Anterior cingulate cortex (tissue), 58 donors: ENCODE measurements around the gene NTPCR.

Experiments
- DNase-seq, 58 donors: peaks; one replicate each; lab custom pipeline; 2025; lab: John Stamatoyannopoulos, UW

Gene NTPCR

DNA sequence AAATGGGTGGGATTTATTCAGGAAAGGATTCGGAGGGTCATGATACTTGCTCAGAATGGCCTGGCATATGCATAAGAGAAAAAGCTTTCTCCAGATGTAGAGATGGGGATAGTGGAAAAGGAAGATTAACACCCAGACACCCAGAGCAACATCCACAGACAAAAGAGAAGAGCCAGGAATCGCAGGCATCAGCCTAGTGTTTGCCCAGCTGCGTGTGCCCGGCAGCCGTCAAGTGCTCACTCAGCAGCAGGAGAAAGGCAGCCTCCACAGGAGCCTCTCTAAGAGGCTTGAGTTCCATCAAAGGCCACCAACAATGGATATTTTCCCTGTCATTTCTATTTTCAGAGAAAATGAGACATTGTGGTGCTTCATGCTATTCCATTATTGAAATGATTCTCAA lies 54.7 kb downstream of the NTPCR start:
- DNase-seq: no peak

DNA sequence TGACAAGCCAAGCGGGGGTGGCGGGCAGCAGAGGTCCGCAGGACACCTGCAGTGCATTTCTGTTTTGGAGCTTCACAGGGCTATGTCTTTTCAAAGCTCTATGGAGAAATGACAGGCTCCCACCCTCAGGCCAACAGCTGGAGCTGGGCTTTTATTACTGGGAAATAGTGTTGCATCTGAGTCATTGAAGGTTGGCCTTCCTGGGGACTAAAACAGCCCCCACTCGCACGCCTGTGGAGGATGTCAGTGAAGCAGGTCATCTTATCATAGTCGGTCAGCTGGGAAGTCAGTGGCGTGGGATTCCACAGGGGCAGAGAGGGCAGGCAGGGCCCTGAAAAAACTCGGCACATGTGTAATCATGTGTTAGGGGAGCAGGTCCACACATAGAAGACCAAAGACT lies 55.3 kb downstream of the NTPCR start:
- DNase-seq: no peak

DNA sequence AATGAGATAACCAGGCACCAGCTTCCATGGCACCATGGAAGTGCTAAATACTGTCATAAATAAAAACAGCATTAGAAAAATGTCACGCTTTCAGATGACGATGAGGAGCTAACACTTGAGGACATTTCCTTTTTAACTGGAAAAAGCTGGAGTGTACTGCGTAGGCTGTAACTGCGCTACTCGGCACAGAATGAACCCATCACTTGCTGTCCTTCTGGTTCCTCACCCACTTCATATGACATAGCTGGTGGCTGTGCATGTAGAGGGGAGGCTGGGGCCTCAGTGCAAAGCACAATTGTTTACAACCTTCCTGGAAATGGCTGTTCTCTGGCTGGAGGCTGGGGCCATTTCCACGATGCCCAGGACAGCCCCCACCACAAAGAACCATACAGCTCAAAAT lies 55.7 kb downstream of the NTPCR start:
- DNase-seq: peak in 3 of 58 donors; percentile 3 to 40 (median 26)

DNA sequence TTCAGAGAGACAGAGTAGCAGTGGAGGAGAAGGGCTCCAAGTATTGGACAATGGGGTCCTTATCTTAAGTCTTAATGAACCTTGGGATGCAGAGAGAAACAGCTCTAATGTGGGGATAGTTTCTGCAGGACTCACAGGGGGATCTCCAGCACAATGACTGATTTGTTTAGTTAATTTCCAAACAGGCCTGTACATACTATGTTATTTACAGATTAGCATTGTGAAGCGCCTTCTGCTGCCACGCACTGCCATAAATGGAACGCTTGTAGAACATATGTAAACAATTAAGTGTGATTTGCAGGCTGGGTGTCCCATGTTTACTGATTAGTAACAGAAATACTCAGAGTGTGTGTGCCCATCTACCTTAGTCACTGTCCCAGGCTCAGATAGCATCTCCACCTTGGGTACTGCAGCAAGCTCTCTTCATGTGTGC lies 56.1 kb downstream of the NTPCR start:
- DNase-seq: no peak

DNA sequence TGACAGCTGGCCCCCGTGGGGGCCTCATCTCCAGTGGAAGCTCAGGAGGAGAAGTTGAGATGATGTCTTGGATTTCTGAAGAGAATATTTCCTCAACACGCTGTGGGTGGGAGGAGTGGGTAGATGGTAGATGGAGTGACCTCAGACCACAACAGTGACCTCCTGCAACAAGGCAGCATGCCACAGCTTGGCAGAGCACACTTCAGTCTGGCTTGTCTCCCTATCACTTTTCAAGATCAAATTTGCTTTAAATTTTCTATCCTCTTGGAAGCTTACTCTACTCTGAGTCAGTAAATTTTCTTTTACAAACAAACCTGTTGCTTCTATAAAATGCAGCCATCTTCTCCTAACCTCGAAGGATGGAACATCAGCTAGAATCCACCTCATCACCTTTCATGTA lies 59.7 kb downstream of the NTPCR start:
- DNase-seq: no peak

DNA sequence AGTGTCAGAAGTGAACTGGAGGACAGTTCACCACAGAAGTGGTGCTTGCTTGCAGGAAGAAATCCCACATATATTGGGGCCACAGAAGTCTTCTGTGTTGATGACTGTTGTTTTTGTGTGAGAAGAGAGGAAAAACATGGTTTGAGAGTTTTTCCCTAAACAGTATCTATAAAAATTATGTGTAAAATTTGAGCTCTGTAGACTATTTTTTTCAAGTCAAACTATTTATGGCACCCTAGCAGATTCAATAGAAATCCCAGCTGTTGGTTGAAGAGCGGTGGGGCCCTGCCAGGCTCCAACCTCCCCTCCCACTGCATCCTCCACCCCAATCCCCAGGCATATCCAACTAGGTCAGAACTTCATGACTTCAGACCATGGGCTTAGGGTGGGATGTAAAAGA lies 61.6 kb downstream of the NTPCR start:
- DNase-seq: no peak

DNA sequence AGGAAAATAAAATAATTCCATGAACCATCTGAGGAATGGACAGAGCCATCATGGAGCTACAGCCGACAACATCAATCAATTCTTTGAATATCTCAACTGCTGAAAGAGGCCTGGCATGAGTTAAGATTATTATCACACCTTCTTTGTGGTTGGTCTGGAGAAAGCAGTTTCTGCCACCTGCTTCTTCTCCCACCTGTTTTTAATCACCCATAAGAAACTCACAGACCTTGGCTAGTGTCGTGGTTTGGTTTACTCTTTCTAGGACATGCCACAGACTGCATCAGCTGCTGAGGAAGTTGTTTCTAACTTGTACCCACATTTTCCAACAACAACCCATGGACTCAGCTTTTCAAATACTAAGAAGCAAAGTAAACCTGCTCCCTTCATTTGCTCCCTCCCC lies 65.6 kb downstream of the NTPCR start:
- no peak for DNase-seq

DNA sequence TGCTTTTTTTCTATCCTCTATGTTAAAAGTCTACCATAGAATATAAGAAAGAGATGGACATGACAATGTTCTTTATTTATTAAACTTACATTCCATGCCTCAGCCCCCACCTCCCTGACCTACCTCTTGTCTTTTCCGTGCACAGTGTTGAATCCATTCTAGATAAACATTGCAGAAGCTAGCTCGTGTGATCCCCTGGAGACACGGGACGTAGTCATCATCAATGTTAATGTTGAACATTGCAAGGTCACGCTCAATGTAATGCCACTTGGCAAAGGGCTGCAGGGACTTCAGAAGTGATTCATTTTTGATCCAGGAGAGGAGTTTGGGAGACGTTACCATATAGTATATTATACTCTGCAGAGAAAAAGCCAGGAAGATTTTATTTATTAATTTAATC lies 66.4 kb downstream of the NTPCR start:
- DNase-seq: no peak

DNA sequence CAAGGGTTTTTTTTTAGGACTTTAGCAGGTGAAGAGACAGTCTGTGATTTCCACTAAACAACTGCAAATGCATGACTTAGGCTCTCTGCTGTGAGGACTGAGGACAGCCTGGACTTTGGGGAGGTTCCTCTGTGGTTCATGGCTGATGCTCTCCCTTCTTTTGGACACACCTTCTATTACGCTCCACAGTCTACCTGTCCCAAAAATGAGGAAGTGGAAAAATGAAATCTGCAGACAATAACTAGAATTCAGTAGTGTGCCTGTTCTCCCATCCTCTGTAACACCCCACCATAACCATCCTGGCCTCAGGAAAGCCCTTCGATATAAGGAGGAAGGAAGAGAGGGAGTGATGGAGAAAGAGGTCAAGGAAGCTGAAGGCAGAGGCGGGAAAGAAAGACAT lies 68.7 kb downstream of the NTPCR start:
- DNase-seq: no peak

DNA sequence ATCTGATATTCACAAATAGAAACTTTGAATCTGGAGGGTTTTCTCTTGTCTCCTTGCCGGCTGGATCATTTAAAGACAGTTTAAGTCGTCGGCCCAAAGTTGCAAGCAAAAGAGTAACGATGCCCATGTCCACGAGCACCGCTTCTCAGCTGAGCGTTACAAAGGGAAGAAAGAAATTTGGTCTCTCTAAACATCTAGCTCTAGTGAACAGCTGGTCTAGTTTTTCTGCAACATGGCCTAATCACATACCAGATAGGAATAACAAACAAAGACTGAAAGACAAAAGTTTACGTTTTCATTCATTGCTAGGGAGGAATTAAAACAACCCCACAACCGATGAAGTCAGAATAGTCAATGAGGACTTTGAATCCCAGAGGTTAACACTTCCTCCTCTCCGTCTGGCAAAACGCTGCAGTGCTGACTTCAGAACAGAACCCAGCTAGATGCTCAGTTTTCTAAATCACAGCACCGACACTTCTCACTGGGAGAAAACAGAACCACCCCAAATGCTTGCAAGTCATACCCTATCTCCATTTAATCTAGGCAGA lies 69.4 kb downstream of the NTPCR start:
- peak in 2 of 58 donors; percentile 6 to 41 for DNase-seq

DNA sequence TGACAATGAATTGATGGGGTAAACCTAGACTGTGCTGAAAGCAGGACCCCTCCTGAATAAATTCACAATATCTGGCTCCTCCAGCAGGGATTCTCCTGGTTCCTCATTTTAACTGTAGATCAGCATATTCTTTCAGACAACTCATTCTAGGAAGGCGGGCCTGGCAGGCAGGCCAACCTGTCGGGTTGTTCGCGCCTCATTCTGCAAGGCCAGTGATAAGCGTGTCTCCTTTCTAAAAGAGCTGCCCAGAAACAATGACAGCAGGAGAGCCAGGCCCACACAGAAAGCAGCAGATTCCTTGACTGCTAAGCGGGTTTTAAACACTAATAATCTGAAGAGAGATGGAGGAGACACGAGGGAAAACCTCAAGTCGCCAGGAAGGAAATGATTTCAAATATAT lies 70.0 kb downstream of the NTPCR start:
- peak in 4 of 58 donors; percentile 17 to 41 (median 22) for DNase-seq

DNA sequence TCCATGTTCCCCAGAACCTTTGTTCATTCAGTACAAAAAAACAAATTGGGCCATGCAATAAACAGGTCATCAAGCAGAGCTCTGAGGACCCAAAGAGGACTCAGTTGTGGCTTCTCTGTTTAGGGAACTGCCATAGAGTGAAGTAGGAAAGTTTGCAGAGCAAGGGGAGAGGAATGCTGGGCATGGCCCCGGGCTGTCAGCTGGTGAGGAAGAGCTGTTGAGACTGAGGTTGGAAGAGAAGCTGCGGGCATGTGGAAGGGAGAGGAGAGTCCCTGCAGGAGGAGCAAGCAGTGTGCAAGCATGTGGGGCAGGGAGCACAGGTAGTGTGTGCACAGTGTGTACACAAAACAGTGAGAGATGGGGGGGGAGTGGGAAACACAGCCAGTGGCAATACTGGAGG lies 71.8 kb downstream of the NTPCR start:
- DNase-seq: no peak

DNA sequence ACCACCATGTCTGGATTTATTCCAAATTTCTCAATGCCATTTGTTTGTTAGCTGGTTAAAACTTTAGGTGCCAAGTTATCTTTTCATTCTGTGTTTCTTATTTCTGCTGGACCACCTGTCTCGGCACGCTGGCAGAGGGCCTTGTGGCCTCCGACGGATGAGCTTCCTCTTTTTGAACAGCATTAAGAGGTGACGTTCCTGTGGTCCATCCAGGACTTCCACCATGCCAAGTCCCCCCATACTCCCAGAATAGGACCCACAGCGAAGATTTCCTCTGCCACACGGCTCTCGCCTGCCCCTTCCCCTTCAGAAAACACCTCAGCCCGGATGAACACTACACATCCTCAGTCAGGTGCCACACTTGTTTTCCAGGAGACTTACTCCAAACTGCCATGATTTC lies 73.8 kb downstream of the NTPCR start:
- DNase-seq: no peak

DNA sequence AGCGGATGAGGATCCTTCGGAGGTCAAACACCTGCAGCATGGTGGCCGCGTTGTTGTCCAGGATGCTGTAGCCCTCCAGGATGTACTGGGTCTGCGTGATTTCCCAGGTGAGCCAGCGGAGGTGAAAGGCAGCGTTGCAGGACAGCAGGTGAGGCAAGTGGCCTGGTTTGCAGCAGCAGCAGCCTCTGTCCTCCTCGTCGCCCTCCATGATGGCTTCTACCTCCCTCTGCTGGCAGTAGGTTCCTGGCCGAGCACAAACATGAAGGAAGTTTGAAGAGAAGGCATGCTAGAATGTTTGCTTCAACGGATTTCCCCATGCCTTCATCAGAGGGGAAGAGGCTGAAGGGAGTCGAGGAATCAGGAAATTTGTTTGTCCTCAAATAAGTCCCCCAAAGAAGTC lies 74.7 kb downstream of the NTPCR start:
- peak in 14 of 58 donors; percentile 2 to 24 (median 14) for DNase-seq

DNA sequence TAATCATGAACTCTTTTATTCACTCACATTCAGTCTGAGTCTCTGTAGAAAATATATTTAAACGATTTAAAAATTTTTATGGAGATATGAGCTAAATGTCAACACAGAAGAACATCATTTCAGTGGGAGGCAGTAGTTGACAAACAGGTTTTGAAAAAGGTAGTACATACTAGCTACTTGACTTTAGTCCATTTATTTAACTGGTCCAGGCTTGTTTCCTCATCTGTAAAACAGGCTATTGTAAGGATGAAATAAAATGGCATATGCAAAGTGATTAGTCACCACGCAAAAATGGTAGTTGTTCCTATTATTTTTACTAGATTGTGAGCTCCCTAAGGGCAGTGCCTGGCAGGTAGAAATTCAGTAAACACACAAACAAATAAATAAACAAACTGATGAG lies 75.2 kb downstream of the NTPCR start:
- DNase-seq: no peak

DNA sequence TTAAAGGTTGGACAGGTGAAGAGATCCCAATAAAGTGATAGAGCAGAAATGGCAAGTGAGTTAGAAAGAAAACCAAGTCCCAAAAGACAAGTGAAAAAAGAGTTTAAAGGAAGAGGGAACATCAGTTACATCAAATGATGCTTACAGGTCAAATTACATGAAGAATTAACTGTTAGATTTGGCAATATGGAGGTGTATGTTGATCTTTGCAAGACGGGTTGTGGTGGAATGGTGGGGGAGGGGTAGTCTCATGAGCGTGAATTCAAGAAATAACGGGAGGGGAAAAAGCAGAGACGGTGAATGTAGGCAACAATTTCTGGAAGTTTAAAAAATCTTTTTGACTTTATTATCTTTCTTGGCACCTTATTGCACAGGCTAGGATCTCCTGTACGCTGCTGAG lies 76.6 kb downstream of the NTPCR start:
- DNase-seq: no peak

DNA sequence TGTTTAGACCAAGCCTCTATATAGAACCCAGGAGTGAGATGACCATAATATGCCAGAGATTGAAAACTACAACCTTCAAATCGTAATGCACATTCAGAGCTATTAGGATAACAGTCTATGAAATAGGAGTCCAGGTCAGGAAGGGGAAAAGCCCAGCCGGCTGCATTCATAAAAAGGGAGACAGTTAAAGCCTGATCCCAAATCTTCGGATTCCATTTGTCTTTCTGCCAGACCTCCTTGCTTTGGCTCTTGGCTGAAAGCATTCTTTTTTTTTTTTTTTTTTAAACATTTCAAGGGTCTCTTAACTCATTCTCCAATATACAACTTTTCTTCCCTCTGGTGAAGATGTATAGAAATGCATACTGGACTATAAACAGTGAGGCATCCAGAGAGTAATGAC lies 81.1 kb downstream of the NTPCR start:
- DNase-seq: no peak

DNA sequence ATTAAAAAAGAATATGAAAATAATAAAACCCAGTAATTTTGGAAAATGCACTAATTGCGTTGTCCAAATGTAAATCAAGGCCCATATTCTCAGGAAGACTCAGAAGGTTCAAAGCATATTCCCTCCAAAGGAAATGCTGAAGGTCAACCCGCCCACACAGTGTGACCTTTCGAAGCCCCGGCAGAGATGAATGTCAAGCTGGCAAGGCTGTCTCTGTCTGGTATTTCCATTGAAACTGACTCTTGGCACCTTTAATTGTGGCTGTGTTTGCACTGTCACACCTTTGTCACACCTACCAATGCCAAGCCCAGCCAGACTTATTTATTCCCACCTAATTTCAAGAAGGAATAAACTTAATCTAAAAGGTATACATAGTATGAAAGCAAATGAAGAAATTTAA lies 82.5 kb downstream of the NTPCR start:
- DNase-seq: no peak

DNA sequence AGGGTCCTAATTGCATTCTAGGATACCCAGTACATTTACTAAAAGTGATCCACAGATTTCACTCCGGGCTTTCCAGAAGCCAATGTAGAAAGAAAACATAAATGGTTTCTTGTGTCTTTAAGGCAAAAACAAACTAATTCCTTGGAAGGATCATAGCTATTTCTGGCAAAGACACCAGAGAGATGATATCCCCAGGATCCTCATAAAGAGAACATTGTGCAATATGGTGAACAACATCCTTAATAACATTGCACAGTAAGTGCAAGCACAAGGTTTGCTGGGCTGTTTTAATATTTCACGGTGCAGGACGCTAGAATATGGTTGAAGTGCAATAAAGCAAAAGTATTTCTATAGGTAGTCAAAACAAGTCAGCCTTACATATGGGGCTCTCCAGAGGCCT lies 83.0 kb downstream of the NTPCR start:
- no peak for DNase-seq
